SU-DHL-6 (cell line): ENCODE measurements around the gene PMM2.

Experiments
- EZH2phosphoT487 ChIP-seq: fragments of 200-600 bp; sonication (generic), shearing (Covaris generic); conservative IDR thresholded peaks from 2 replicates; pipeline ENCODE4 v1.6.1; 2018; ENCODE audit warnings: mild to moderate bottlenecking, antibody characterized with exemption, low read length, moderate library complexity, mixed read lengths
- TF ChIP-seq, protein P1 (sequence below): fragments of 200-600 bp; sonication (generic); IDR thresholded peaks from one replicate; pipeline ENCODE4 v1.5.1; 2017; ENCODE audit warnings: antibody characterized with exemption, mild to moderate bottlenecking, low read length, moderate library complexity; ENCODE audit not compliant: insufficient read depth, poor library complexity, severe bottlenecking

GRCh38 chr16:8858994-8859912 is 61.6 kb downstream of the PMM2 start:
- TF ChIP-seq EZH2phosphoT487: no peak
- TF ChIP-seq, protein P1, sequence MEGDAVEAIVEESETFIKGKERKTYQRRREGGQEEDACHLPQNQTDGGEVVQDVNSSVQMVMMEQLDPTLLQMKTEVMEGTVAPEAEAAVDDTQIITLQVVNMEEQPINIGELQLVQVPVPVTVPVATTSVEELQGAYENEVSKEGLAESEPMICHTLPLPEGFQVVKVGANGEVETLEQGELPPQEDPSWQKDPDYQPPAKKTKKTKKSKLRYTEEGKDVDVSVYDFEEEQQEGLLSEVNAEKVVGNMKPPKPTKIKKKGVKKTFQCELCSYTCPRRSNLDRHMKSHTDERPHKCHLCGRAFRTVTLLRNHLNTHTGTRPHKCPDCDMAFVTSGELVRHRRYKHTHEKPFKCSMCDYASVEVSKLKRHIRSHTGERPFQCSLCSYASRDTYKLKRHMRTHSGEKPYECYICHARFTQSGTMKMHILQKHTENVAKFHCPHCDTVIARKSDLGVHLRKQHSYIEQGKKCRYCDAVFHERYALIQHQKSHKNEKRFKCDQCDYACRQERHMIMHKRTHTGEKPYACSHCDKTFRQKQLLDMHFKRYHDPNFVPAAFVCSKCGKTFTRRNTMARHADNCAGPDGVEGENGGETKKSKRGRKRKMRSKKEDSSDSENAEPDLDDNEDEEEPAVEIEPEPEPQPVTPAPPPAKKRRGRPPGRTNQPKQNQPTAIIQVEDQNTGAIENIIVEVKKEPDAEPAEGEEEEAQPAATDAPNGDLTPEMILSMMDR: no peak
